Measurements from ENCODE around the gene REV3L.

GRCh38 chr6:111276335-111276734 is 206.7 kb downstream of the REV3L start:
- TF ChIP-seq YY1 (IDR thresholded peaks at IDR 0.05; ENCODE audit: low read depth) (no peak), CTCF (IDR thresholded peaks at IDR 0.05) (no peak), EP300 (IDR thresholded peaks at IDR 0.05; ENCODE audit: borderline replicate concordance in 1 of 2, low read depth in 1 of 2, low read length in 1 of 2) (no peak)
